Esophagus (tissue), 2 donors: ENCODE data around the gene MED12L. TPM values are rescaled to one million over a fixed set of nuclear protein-coding genes. Genes with fewer than 3 reads are reported as not detected.
A peak's percentile ranks its signal among the peaks of the same experiment; 100 is the strongest.

Experiments used
- H3K27ac ChIP-seq, 2 donors: one replicate each; pipeline ENCODE4 v1.5.1; 2013; ENCODE audit warnings: low read depth in 2 of 2, mild to moderate bottlenecking in 2 of 2, inconsistent platforms in 1 of 2, low read length in 1 of 2, moderate library complexity in 1 of 2
- H3K27me3 ChIP-seq, 2 donors: one replicate each; pipeline ENCODE4 v1.6.1; 2013; ENCODE audit warnings: low read length in 2 of 2, control low read depth in 1 of 2, mild to moderate bottlenecking in 1 of 2; ENCODE audit not compliant: insufficient read depth in 2 of 2, control insufficient read depth in 1 of 2
- H3K36me3 ChIP-seq, 2 donors: one replicate each; pipeline ENCODE4 v1.6.1; 2013; ENCODE audit warnings: low read length in 1 of 2; ENCODE audit not compliant: control insufficient read depth in 2 of 2, insufficient read depth in 2 of 2
- H3K4me1 ChIP-seq, 2 donors: one replicate each; pipeline ENCODE4 v1.6.1; 2013; ENCODE audit warnings: low read length in 1 of 2; ENCODE audit not compliant: control insufficient read depth in 2 of 2, insufficient read depth in 2 of 2
- H3K4me3 ChIP-seq, 2 donors: one replicate each; pipeline ENCODE4 v1.5.1; 2013; ENCODE audit warnings: low read length in 2 of 2, mild to moderate bottlenecking in 2 of 2, low read depth in 1 of 2, moderate library complexity in 1 of 2
- H3K9me3 ChIP-seq, 2 donors: one replicate each; pipeline ENCODE4 v1.6.1; 2013; ENCODE audit warnings: mild to moderate bottlenecking in 2 of 2, low read depth in 1 of 2, low read length in 1 of 2, moderate library complexity in 1 of 2; ENCODE audit not compliant: control insufficient read depth in 2 of 2, insufficient read depth in 1 of 2
- WGBS, 2 donors: extraction: QIAGEN DNeasy Blood & Tissue Kit; methylation state at CpG; one replicate each; pipeline ENCODE4 v1.1.7; 2013; 5-methylcytosine and 5-hydroxymethylcytosine counted together
- polyA plus RNA-seq, 2 donors: library from polyadenylated mRNA; stranded (reverse); fragments of 200-250 nt; gene quantifications; one replicate each; pipeline ENCODE4 v1.2.3, GENCODE V29; 2013
- donor health status: healthy with polysubstance abuse.
- donor health status: Bipolar disorder and iron deficiency.

MED12L gene
- polyA plus RNA-seq, 2 donors, result 0.05 to 0.08 TPM

DNA sequence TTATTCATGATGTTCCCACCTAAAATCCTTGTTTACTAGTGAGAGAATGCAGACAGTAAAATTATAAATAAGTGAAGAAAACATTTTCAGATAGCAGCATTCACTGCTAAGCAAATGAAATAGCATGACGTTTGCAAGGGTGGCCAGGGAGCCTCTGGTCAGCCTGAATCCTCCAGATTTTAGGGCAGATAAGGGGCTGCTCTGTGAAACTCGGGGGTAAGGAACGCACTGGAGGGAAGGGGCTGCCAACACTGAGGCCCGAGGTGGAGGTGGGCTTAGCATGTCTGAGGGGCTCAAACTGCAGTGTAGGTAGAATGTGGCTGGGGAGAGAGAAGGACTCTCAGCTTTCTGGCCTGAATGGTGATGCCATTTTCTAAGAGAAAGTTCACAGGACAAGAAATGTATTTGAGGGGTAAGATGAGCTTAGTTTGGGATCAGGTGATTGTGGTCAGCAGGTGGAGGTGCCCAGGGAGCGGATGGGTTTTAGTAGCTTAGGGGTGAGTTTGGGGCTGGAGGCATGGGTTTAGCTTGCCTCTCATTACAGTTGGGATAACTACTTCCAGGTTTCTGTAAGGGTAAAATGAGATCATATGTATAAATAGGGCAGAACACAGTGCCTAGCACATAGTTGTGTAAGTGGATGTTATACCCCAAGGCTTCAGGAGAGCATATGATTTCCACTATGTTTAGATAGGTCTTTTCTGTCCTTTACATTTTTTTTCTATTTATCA lies 97.0 kb downstream of the MED12L start:
- Histone ChIP-seq H3K4me1 (no peaks in the 10 kb centered on the region), H3K36me3 (no peaks in the 10 kb centered on the region), H3K9me3 (no peaks in the 10 kb centered on the region), H3K27me3 (no peaks in the 10 kb centered on the region), H3K4me3 (no peak overlapping the region), H3K27ac (no peak overlapping the region)
- WGBS, 2 donors, result 75 to 76% methylated on average over 5 of the region's 5 CpGs

DNA sequence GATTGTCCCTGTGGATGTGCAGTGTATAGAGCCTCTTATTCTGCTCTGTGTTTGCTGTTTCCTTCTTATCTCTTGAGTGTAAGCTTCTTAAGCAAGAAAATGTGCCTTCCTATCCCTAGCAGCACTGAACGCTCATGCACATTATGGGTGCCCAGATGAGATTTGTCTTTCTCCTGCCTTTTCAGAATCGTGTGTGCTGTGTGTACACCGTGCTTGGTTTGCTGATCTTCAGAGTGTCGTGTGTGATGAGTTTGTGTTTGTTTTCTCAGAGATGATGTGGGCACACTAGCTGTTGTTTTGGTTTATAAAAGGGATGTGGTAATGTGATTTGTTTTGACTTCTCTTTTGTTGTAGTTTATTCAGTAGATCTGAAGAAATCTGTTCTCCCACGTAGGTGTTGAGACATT lies 97.8 kb downstream of the MED12L start:
- Histone ChIP-seq H3K36me3 (no peaks in the 10 kb centered on the region), H3K4me1 (no peaks in the 10 kb centered on the region), H3K27ac (peak overlapping the region in 1 of 2 donors; percentile 20), H3K4me3 (no peak overlapping the region), H3K9me3 (no peaks in the 10 kb centered on the region), H3K27me3 (no peaks in the 10 kb centered on the region)
- 60 to 65% methylated on average over 5 of the region's 5 CpGs for WGBS, 2 donors

DNA sequence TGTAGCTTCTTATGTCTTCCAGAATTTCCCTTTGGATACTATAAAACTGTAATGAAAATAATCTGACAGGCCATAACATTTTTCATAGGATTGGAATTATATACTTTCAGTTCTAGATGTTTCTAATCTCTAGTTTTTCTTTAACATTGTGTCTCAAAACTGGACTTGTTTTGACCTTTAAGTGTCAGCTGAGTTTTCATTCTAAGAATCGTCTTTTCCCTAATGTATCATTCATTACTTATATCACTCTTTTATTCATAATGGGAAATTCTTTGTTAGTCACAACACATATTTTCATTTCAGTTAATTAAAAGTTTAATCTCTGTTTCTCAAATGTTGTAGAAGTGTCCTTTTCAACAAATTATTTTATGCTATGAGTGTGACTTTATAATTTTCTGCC lies 105.6 kb downstream of the MED12L start:
- no peaks in the 10 kb centered on the region for H3K9me3 ChIP-seq
- H3K36me3 ChIP-seq, result no peaks in the 10 kb centered on the region
- WGBS, 2 donors, result 82 to 83% methylated on average over 1 of the region's 1 CpG
- no peaks in the 10 kb centered on the region for H3K27me3 ChIP-seq
- no peak overlapping the region for H3K4me3 ChIP-seq
- no peak overlapping the region for H3K27ac ChIP-seq
- H3K4me1 ChIP-seq, result no peaks in the 10 kb centered on the region

DNA sequence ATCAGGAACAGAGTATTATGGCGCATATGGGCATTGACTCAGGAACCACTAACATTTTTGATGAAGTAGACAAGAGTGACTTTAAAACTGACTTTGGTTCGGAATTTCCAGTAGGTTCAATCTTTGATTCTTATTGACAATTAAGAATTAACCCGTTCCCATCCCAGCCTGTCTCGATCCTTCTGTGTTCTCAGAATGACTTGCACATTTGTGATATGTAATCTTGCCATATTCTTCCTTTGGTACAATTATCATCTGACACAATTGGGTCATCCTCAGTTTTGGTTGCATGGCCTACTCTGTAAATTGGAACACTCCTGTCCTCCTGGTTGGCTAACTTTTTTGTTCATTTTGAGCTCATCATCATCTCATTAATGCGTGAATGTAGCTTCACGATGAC lies 107.1 kb downstream of the MED12L start:
- no peaks in the 10 kb centered on the region for H3K36me3 ChIP-seq
- 91% methylated on average over 6 of the region's 6 CpGs for WGBS, 2 donors
- H3K9me3 ChIP-seq, result no peaks in the 10 kb centered on the region
- no peaks in the 10 kb centered on the region for H3K27me3 ChIP-seq
- H3K4me1 ChIP-seq, result no peaks in the 10 kb centered on the region
- no peak overlapping the region for H3K4me3 ChIP-seq
- H3K27ac ChIP-seq, result no peak overlapping the region

DNA sequence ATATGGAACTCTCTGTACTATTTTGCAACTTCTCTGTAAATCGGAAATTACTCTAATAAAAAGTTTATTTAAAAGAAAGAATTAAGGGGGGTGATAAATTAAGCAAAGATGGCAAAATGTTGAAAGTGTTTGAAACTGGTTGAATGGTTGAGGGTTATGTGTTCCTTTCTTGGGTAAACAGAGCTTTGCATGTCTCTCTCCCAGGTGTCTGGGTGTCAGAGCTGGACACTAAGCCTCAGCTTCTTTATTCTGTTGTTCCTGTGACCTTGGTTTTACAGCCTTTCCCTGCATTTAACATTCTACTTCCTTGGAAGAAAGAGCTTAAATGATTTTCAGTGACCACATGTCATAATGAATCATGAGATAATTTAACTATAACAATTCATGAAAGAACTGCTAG lies 110.4 kb downstream of the MED12L start:
- WGBS, 2 donors, result 72 to 82% methylated on average over 1 of the region's 1 CpG
- Histone ChIP-seq H3K36me3 (no peaks in the 10 kb centered on the region), H3K4me3 (no peak overlapping the region), H3K9me3 (no peaks in the 10 kb centered on the region), H3K27me3 (no peaks in the 10 kb centered on the region), H3K27ac (no peak overlapping the region), H3K4me1 (no peaks in the 10 kb centered on the region)

DNA sequence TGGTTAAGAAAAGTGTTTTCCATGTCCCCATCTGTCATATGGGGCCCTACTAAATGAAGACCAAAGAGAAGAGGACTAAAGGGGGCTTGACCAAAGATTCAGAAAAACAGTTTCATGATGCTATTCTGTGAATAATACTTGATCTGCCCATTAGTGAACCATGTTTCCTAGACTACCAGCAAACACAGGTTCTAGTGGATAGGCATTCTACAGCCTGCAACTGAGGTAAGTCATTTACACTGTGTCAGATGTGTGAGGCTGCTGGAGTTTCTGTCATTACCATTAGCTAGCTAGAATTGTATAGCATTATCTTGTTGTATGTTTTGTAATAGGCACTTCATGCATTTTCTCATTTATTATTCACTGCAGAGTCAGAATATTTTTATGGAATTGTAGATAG lies 111.0 kb downstream of the MED12L start:
- no peak overlapping the region for H3K27ac ChIP-seq
- no peaks in the 10 kb centered on the region for H3K27me3 ChIP-seq
- H3K9me3 ChIP-seq, result no peaks in the 10 kb centered on the region
- H3K4me3 ChIP-seq, result no peak overlapping the region
- no peaks in the 10 kb centered on the region for H3K36me3 ChIP-seq
- H3K4me1 ChIP-seq, result no peaks in the 10 kb centered on the region

DNA sequence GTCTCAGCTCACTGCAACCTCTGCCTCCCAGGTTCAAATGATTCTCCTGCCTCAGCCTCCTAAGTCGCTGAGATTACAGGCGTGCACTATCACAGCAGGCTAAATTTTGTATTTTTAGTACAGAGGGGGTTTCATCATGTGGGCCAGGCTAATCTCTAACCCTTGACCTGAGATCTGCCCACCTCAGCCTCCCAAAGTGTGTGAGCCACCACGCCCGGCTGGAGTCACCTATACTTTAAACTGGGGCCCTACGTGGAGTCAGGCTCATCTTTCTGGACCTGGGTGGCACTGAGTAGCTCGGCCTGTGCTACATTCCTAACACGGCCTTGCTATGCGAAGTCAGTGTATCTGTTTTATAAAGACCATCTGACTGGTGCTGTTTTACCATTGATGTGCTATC lies 111.8 kb downstream of the MED12L start:
- WGBS, 2 donors, result 96% methylated on average over 8 of the region's 8 CpGs
- H3K36me3 ChIP-seq, result no peaks in the 10 kb centered on the region
- H3K4me3 ChIP-seq, result no peak overlapping the region

DNA sequence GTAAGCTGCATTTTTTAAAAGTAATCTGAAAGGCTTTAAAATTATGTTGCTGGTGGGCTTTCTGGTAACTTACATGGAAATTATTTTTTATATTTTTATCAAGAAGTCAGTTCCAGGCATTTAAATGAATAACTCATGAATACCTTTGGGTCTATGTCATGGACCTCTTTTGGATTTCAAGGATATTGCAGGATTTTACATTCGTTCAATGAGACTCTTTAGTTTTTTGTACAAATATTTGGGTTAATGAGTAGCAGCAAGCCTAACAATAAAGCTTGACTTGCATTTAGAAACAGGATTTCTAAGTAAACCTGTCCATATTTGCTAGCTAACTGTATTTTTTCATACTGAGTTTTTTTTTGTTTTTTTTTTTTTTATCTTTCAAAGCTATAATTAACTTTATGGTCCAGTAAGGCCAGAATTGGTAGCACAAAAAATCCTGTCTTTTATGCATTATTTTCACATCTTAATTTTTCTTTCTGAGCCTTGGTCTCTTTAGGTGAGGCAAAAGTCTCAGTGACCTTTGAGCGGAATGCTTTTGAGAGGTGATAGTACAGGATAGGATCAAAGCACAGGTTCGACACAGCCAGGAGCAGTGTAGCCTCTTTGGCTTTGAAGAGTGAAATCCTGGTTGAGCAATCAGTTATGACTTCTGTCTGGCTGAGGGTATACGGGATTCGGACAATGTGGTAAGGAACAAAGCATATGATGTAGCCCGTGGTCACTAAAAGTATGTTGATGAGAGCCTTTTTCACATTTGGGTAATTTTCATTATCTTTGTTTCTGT lies 112.7 kb downstream of the MED12L start:
- no peaks in the 10 kb centered on the region for H3K36me3 ChIP-seq
- no peak overlapping the region for H3K27ac ChIP-seq
- WGBS, 2 donors, result 71 to 84% methylated on average over 6 of the region's 6 CpGs
- no peaks in the 10 kb centered on the region for H3K4me1 ChIP-seq
- no peaks in the 10 kb centered on the region for H3K9me3 ChIP-seq
- no peak overlapping the region for H3K4me3 ChIP-seq
- H3K27me3 ChIP-seq, result no peaks in the 10 kb centered on the region

More for the DNA sequence above, 111.8 kb downstream of the MED12L start:
- Histone ChIP-seq H3K9me3 (no peaks in the 10 kb centered on the region), H3K27ac (no peak overlapping the region), H3K27me3 (no peaks in the 10 kb centered on the region), H3K4me1 (no peaks in the 10 kb centered on the region)

DNA sequence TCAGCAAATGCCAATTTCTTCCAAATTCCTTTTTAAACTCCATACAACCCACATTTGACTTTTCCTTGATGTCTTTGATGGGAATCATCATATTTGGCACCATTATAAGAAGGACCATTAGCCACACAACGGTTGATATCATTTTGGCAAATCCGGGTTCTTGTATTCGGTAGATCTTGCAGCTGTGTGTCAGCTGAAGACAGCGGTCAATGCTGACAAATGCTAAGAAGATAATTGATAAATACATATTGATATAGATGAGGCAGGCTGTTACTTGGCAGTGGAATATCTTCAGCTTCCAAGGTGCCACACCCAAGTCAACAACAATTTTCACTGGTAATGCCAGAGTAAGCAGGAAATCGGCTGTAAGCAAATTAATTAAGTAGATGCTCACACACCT lies 113.4 kb downstream of the MED12L start:
- H3K36me3 ChIP-seq, result no peaks in the 10 kb centered on the region
- H3K4me1 ChIP-seq, result no peaks in the 10 kb centered on the region
- H3K9me3 ChIP-seq, result no peaks in the 10 kb centered on the region
- H3K27me3 ChIP-seq, result no peaks in the 10 kb centered on the region
- no peak overlapping the region for H3K27ac ChIP-seq
- H3K4me3 ChIP-seq, result no peak overlapping the region
- 87 to 88% methylated on average over 5 of the region's 5 CpGs for WGBS, 2 donors
